ENCODE results near the gene ADH4. TPM values are rescaled to one million over a fixed set of nuclear protein-coding genes. Genes with fewer than 3 reads are reported as not detected.

The ADH4 gene
- total RNA-seq, 1 experiment from 2014 or later: 0.10 TPM

GRCh38 chr4:99180382-99181070 is 36.4 kb upstream of the ADH4 start:
- in situ Hi-C loops (cut with HindIII; ENCODE audit: low pct_unique_long_range_greater_than_20kb, low sequenced_read_pairs): no loop called here
- H3K4me3 ChIP-seq (ENCODE audit: low read depth in 2 of 2, low read length in 2 of 2): no peak overlapping the region
- no peak overlapping the region for H3K27ac ChIP-seq (ENCODE audit: low read length)
- ATAC-seq: no peak
- intact Hi-C loops (cut with micrococcal nuclease; ENCODE audit: unreplicated experiment): no loop called here
- no peaks in the 10 kb centered on the region for H3K36me3 ChIP-seq (ENCODE audit: control insufficient read depth, insufficient read depth, low read length)
- ChIA-PET POLR2A (no interaction called here), CTCF (no interaction called here)
- no peak for DNase-seq (ENCODE audit: low read depth, low spot score)
- TF ChIP-seq, protein P1, sequence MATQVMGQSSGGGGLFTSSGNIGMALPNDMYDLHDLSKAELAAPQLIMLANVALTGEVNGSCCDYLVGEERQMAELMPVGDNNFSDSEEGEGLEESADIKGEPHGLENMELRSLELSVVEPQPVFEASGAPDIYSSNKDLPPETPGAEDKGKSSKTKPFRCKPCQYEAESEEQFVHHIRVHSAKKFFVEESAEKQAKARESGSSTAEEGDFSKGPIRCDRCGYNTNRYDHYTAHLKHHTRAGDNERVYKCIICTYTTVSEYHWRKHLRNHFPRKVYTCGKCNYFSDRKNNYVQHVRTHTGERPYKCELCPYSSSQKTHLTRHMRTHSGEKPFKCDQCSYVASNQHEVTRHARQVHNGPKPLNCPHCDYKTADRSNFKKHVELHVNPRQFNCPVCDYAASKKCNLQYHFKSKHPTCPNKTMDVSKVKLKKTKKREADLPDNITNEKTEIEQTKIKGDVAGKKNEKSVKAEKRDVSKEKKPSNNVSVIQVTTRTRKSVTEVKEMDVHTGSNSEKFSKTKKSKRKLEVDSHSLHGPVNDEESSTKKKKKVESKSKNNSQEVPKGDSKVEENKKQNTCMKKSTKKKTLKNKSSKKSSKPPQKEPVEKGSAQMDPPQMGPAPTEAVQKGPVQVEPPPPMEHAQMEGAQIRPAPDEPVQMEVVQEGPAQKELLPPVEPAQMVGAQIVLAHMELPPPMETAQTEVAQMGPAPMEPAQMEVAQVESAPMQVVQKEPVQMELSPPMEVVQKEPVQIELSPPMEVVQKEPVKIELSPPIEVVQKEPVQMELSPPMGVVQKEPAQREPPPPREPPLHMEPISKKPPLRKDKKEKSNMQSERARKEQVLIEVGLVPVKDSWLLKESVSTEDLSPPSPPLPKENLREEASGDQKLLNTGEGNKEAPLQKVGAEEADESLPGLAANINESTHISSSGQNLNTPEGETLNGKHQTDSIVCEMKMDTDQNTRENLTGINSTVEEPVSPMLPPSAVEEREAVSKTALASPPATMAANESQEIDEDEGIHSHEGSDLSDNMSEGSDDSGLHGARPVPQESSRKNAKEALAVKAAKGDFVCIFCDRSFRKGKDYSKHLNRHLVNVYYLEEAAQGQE (IDR thresholded peaks at IDR 0.05; ENCODE audit: insufficient read depth in 1 of 2, low read depth in 2 of 2, low read length in 1 of 2): no peak
- TF ChIP-seq POLR2AphosphoS5 (IDR thresholded peaks at IDR 0.05; ENCODE audit: low read depth, low read length) (no peak), SIN3A (IDR thresholded peaks at IDR 0.05; ENCODE audit: borderline replicate concordance, insufficient read depth, low read depth, low read length) (no peak), TCF7L2 (IDR thresholded peaks at IDR 0.05; ENCODE audit: low read depth, low read length) (no peak), CTCF (IDR thresholded peaks at IDR 0.05) (no peak)
- H3K4me1 ChIP-seq (ENCODE audit: control insufficient read depth, insufficient read depth, low read length): no peaks in the 10 kb centered on the region
- BruUV-seq (replicated peaks): no TSS peak
- no peaks in the 10 kb centered on the region for H3K27me3 ChIP-seq (ENCODE audit: control insufficient read depth, insufficient read depth, low read length)
- no peaks in the 10 kb centered on the region for H3K9me3 ChIP-seq (ENCODE audit: control insufficient read depth, insufficient read depth, low read depth, low read length)

DNA sequence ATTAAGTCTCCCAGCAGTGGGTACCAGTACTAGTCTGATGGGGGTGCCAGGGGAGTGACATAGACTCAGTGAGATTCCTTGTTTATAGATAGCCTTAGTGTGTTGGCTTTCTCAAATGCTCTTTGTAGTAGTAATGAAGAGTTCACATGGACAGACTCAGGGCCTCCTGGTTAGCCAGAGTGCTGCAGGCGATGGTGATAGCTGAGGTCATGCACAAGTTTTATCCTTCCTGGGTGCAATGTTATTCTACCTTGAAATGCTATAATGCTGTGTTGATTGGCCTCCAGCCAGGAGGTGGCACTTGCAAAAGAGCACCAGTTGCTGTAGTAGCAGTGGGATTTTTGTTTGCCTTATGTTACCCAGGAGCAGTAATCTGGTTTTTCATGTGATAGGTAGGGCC is 35.5 kb upstream of the ADH4 start:
- H3K9me3 ChIP-seq (ENCODE audit: control insufficient read depth, insufficient read depth, low read depth, low read length): no peaks in the 10 kb centered on the region
- in situ Hi-C loops (cut with HindIII; ENCODE audit: low pct_unique_long_range_greater_than_20kb, low sequenced_read_pairs) (no loop called here), intact Hi-C loops (cut with micrococcal nuclease; ENCODE audit: unreplicated experiment) (no loop called here)
- H3K4me3 ChIP-seq (ENCODE audit: low read depth in 2 of 2, low read length in 2 of 2): no peak overlapping the region
- ChIA-PET CTCF (no interaction called here), POLR2A (no interaction called here)
- no peaks in the 10 kb centered on the region for H3K4me1 ChIP-seq (ENCODE audit: control insufficient read depth, insufficient read depth, low read length)
- no peak overlapping the region for H3K27ac ChIP-seq (ENCODE audit: low read length)
- no peak for DNase-seq (ENCODE audit: low read depth, low spot score)
- TF ChIP-seq CTCF (IDR thresholded peaks at IDR 0.05) (no peak), POLR2AphosphoS5 (IDR thresholded peaks at IDR 0.05; ENCODE audit: low read depth, low read length) (no peak), TCF7L2 (IDR thresholded peaks at IDR 0.05; ENCODE audit: low read depth, low read length) (no peak), SIN3A (IDR thresholded peaks at IDR 0.05; ENCODE audit: borderline replicate concordance, insufficient read depth, low read depth, low read length) (no peak)
- TF ChIP-seq, protein P1 (IDR thresholded peaks at IDR 0.05; ENCODE audit: insufficient read depth in 1 of 2, low read depth in 2 of 2, low read length in 1 of 2): no peak
- BruUV-seq (replicated peaks): no TSS peak
- no peaks in the 10 kb centered on the region for H3K27me3 ChIP-seq (ENCODE audit: control insufficient read depth, insufficient read depth, low read length)
- no peak for ATAC-seq
- H3K36me3 ChIP-seq (ENCODE audit: control insufficient read depth, insufficient read depth, low read length): no peaks in the 10 kb centered on the region
